Occipital lobe (tissue), 2 donors: ENCODE results near the gene POLR3C. TPM values are rescaled to one million over a fixed set of nuclear protein-coding genes. Genes with fewer than 3 reads are reported as not detected.

ENCODE experiments used
- DNase-seq: peaks from one replicate; lab custom pipeline; 2025; lab: John Stamatoyannopoulos, UW
- total RNA-seq: library from RNA; depleted of rRNA; stranded (reverse); fragments of >200 nt; gene quantifications from one replicate; pipeline ENCODE4 v1.2.3, GENCODE V29; 2014

POLR3C gene
- total RNA-seq, 1 donor from 2014 or later: 31.5 TPM

GRCh38 chr1:145868232-145868631 lies 44.2 kb downstream of the POLR3C start:
- DNase-seq: no peak

GRCh38 chr1:145871994-145872924 lies 48.3 kb downstream of the POLR3C start:
- peak; percentile 71 for DNase-seq

- no peak for DNase-seq
Observed at GRCh38 chr1:145874646-145875045, 50.6 kb downstream of the POLR3C start.

GRCh38 chr1:145877923-145878486 lies 54.0 kb downstream of the POLR3C start:
- no peak for DNase-seq

GRCh38 chr1:145878724-145879123 lies 54.7 kb downstream of the POLR3C start:
- DNase-seq: no peak

GRCh38 chr1:145879775-145880174 lies 55.8 kb downstream of the POLR3C start:
- DNase-seq: no peak

- DNase-seq: no peak
Observed at GRCh38 chr1:145884675-145885074, 60.7 kb downstream of the POLR3C start.

GRCh38 chr1:145885738-145886287 lies 61.8 kb downstream of the POLR3C start, which contains the start of gene ANKRD35:
Gene ANKRD35 (minus strand): TSS chr1:145885866. CDS start chr1:145885758, 108 bp downstream.
- DNase-seq: peak; percentile 82

- no peak for DNase-seq
Observed at GRCh38 chr1:145886390-145886789, 62.4 kb downstream of the POLR3C start.

GRCh38 chr1:145886816-145887215 lies 62.8 kb downstream of the POLR3C start:
- DNase-seq: no peak

- no peak for DNase-seq
Observed at GRCh38 chr1:145887631-145888030, 63.6 kb downstream of the POLR3C start.

- no peak for DNase-seq
Observed at GRCh38 chr1:145889722-145890121, 65.7 kb downstream of the POLR3C start.

- DNase-seq: no peak
Observed at GRCh38 chr1:145891143-145891542, 67.1 kb downstream of the POLR3C start.

- peak; percentile 89 for DNase-seq
Observed at GRCh38 chr1:145891587-145892485, 67.8 kb downstream of the POLR3C start.

- DNase-seq: no peak
Observed at GRCh38 chr1:145892486-145893087, 68.6 kb downstream of the POLR3C start.

- no peak for DNase-seq
Observed at GRCh38 chr1:145893306-145894055, 69.5 kb downstream of the POLR3C start.
